Measurements from ENCODE around the gene CNTNAP5. TPM values are rescaled to one million over a fixed set of nuclear protein-coding genes. Genes with fewer than 3 reads are reported as not detected.

Gene CNTNAP5
- total RNA-seq, 1 donor from 2014 or later = not detected

DNA sequence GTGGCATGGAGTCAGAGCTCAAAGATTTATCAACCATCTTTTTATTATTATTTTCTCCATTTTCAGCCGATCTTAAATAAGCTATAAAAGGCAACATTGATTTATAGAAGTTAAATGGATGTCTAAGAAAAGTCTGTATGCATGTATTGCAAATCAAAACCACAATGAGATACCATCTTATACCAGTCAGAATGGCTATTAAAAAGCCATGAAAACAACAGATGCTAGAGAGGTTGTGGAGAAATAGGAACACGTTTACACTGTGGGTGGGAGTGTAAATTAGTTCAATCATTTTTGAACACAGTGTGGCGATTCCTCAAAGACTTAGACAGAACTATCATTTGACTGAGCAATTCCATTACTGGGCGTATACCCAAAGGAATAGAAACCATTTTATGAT is 731.0 kb downstream of the CNTNAP5 start:
- intact Hi-C loops (cut with DNase I) = no loop called here
- DNase-seq (no peak), ATAC-seq (no peak)
- Histone ChIP-seq H3K4me1 (no peaks in the 10 kb centered on the region), H3K9me3 (no peaks in the 10 kb centered on the region), H3K27ac (no peak overlapping the region), H3K4me3 (no peak overlapping the region), H3K27me3 (ENCODE audit: low read depth) (no peaks in the 10 kb centered on the region), H3K36me3 (no peaks in the 10 kb centered on the region)
- TF ChIP-seq, protein P1, sequence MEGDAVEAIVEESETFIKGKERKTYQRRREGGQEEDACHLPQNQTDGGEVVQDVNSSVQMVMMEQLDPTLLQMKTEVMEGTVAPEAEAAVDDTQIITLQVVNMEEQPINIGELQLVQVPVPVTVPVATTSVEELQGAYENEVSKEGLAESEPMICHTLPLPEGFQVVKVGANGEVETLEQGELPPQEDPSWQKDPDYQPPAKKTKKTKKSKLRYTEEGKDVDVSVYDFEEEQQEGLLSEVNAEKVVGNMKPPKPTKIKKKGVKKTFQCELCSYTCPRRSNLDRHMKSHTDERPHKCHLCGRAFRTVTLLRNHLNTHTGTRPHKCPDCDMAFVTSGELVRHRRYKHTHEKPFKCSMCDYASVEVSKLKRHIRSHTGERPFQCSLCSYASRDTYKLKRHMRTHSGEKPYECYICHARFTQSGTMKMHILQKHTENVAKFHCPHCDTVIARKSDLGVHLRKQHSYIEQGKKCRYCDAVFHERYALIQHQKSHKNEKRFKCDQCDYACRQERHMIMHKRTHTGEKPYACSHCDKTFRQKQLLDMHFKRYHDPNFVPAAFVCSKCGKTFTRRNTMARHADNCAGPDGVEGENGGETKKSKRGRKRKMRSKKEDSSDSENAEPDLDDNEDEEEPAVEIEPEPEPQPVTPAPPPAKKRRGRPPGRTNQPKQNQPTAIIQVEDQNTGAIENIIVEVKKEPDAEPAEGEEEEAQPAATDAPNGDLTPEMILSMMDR (IDR thresholded peaks at IDR 0.05) = no peak

DNA sequence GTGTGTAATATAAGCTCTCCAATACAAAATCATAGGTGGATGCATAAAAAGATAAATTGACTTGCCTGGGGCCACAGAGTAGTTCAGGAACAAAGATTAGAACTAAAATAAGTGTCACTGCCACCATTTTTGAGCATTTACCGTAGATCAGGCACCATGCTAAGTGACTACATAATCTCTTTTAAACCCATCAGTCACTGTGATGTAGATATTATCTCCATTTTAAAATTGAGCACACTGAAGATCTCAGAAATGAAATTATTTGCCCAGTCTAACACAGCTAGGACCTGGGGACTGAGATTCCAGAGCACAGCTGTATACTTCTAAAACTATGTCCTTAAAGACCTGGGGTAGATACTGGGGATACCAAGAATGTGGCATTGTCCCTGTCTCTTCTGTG is 737.3 kb downstream of the CNTNAP5 start:
- TF ChIP-seq, protein P1 (IDR thresholded peaks at IDR 0.05) = no peak
- intact Hi-C loops (cut with DNase I) = no loop called here
- no peaks in the 10 kb centered on the region for H3K4me1 ChIP-seq

DNA sequence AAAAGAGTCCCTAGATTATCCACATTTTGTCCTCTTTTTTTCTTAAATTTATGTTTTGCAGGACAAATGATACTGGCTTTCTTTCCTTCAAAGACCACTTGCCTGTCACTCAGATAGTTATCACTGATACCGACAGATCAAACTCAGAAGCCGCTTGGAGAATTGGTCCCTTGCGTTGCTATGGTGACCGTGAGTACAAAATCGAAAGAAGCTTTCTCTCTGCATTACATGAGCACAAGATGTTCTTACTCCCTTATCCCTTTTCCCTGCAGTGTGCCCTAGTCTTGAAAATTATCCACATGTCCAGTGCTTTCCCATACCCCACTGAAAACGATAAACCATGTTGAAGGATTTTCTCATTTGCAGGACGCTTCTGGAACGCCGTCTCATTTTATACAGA is 738.5 kb downstream of the CNTNAP5 start:
- no peak for DNase-seq
- intact Hi-C loops (cut with DNase I) = no loop called here
- ATAC-seq = no peak

More for the DNA sequence above, 737.3 kb downstream of the CNTNAP5 start:
- DNase-seq (no peak), ATAC-seq (no peak)
- H3K9me3 ChIP-seq = no peaks in the 10 kb centered on the region
- no peaks in the 10 kb centered on the region for H3K27me3 ChIP-seq (ENCODE audit: low read depth)
- H3K36me3 ChIP-seq = no peaks in the 10 kb centered on the region
- H3K27ac ChIP-seq = no peak overlapping the region
- no peak overlapping the region for H3K4me3 ChIP-seq

DNA sequence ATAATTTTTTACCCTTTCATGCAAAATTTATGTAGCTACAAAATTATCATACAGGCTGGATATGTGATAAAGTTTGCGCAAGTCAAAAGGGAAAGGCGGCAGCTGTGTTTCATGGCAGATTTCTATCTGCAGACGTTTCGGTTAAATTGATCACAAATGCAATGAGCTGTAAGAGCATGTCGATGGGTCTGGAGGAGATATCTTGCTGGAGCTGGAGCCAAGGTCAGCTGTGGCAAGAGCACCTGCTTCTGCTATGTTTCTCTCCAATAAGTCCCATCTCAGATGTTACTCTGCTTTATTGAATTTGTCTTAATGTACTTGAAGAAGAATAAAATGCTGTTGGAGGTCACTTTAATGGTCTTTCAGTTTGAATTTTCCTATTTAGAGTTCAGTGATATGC is 749.7 kb downstream of the CNTNAP5 start:
- H3K27me3 ChIP-seq (ENCODE audit: low read depth) = no peaks in the 10 kb centered on the region
- H3K4me1 ChIP-seq = no peaks in the 10 kb centered on the region
- H3K9me3 ChIP-seq = no peaks in the 10 kb centered on the region
- no peak overlapping the region for H3K27ac ChIP-seq
- no peak overlapping the region for H3K4me3 ChIP-seq
- H3K36me3 ChIP-seq = no peaks in the 10 kb centered on the region
- TF ChIP-seq, protein P1 (IDR thresholded peaks at IDR 0.05) = no peak
- ATAC-seq (no peak), DNase-seq (no peak)
- intact Hi-C loops (cut with DNase I) = no loop called here

More for the DNA sequence above, 738.5 kb downstream of the CNTNAP5 start:
- Histone ChIP-seq H3K36me3 (no peaks in the 10 kb centered on the region), H3K27me3 (ENCODE audit: low read depth) (no peaks in the 10 kb centered on the region), H3K27ac (no peak overlapping the region), H3K4me3 (no peak overlapping the region), H3K9me3 (no peaks in the 10 kb centered on the region), H3K4me1 (no peaks in the 10 kb centered on the region)
- TF ChIP-seq, protein P1 (IDR thresholded peaks at IDR 0.05) = no peak

DNA sequence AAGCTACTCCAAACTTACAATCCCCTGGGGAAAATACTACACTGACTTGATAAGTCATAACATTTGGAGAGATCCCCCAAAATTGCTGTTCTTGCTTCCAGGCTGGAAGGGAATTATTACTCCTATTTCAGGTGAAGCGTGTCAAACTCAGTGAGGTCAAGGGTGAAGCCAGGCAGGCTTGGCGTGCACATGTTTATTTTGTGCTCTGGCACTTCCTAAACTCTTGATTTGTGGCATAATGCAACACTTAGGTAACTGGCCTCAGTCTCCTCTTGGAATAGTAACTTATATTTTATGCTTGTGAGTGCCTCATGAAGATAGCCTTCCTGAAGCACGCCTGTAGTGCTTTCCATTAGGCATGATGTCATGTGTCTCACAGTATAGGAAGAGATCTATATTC is 751.2 kb downstream of the CNTNAP5 start:
- intact Hi-C loops (cut with DNase I) = no loop called here
- Histone ChIP-seq H3K9me3 (no peaks in the 10 kb centered on the region), H3K4me1 (no peaks in the 10 kb centered on the region), H3K27ac (no peak overlapping the region), H3K4me3 (no peak overlapping the region), H3K36me3 (no peaks in the 10 kb centered on the region), H3K27me3 (ENCODE audit: low read depth) (no peaks in the 10 kb centered on the region)
- DNase-seq (no peak), ATAC-seq (no peak)
- TF ChIP-seq, protein P1 (IDR thresholded peaks at IDR 0.05) = no peak

DNA sequence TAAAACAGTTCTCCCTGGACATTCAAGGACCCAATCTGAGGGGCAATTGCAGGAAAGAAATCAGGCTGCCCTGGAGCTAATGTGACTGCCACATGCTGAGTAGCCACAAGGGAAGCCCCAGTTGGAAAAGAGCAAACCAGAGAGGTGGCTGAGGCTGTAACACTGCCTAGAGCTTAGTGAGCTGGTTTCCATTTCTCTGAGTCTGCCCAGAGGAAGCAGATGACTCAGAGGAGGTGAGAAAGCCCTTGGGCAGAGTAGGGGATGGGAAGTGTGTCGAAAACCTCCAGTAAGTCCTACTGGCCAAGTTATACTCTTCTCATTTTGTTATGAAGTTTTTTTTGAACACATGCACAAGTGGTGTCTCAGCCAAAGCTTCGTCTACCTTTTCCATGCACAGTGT is 753.0 kb downstream of the CNTNAP5 start:
- H3K27ac ChIP-seq = no peak overlapping the region
- no peaks in the 10 kb centered on the region for H3K9me3 ChIP-seq
- no peak for DNase-seq
- no peak for ATAC-seq
- H3K4me3 ChIP-seq = no peak overlapping the region
- H3K27me3 ChIP-seq (ENCODE audit: low read depth) = no peaks in the 10 kb centered on the region
- TF ChIP-seq, protein P1 (IDR thresholded peaks at IDR 0.05) = no peak
- intact Hi-C loops (cut with DNase I) = no loop called here
- H3K4me1 ChIP-seq = no peaks in the 10 kb centered on the region
- no peaks in the 10 kb centered on the region for H3K36me3 ChIP-seq
